Measurements from ENCODE around the gene TMEM219. TPM values are rescaled to one million over a fixed set of nuclear protein-coding genes. Genes with fewer than 3 reads are reported as not detected.

The TMEM219 gene
- total and polyA plus RNA-seq, 7 donors, result 39.6 to 80.7 (median 56.2) TPM

- DNase-seq, result no peak
- H3K4me3 ChIP-seq, result no peak overlapping the region
- intact Hi-C loops (cut with DNase I), result no loop called here
- H3K36me3 ChIP-seq (ENCODE audit: insufficient read depth in 1 of 2, low read depth in 1 of 2), result peaks cover 3 to 70% of the 10 kb centered on the region in 2 donors
- no peaks in the 10 kb centered on the region for H3K27me3 ChIP-seq (ENCODE audit: insufficient read depth in 3 of 3, low read length in 2 of 3)
- no peak for ATAC-seq
- H3K4me1 ChIP-seq, result peaks cover 21% of the 10 kb centered on the region
- H3K9me3 ChIP-seq, result no peaks in the 10 kb centered on the region
- 34 to 58% (median 47%) methylated on average over 7 of the region's 7 CpGs for whole genome bisulfite sequencing, 3 donors
- H3K27ac ChIP-seq, result no peak overlapping the region
- TF ChIP-seq CTCF (IDR thresholded peaks at IDR 0.05), result no peak
These were observed 30.6 kb downstream of the TMEM219 start for GRCh38 chr16:29992344-29992967.

GRCh38 chr16:29993191-29993902, 31.5 kb downstream of the TMEM219 start:
- H3K27me3 ChIP-seq (ENCODE audit: insufficient read depth in 3 of 3, low read length in 2 of 3), result no peaks in the 10 kb centered on the region
- H3K9me3 ChIP-seq, result no peaks in the 10 kb centered on the region
- H3K4me3 ChIP-seq, result no peak overlapping the region
- DNase-seq (no peak), ATAC-seq (no peak)
- peaks cover 3 to 63% of the 10 kb centered on the region in 2 donors for H3K36me3 ChIP-seq (ENCODE audit: insufficient read depth in 1 of 2, low read depth in 1 of 2)
- no peak for TF ChIP-seq CTCF (IDR thresholded peaks at IDR 0.05)
- intact Hi-C loops (cut with DNase I), result no loop called here
- H3K4me1 ChIP-seq, result peaks cover 21% of the 10 kb centered on the region
- no peak overlapping the region for H3K27ac ChIP-seq
- WGBS, 3 donors, result 81 to 86% (median 82%) methylated on average over 24 to 25 of the region's 25 CpGs

GRCh38 chr16:29993903-29994599, 32.2 kb downstream of the TMEM219 start:
- DNase-seq, result no peak
- peak overlapping the region; percentile 99 for H3K27ac ChIP-seq

More at GRCh38 chr16:29993903-29994599, 32.2 kb downstream of the TMEM219 start:
- peaks cover 21% of the 10 kb centered on the region for H3K4me1 ChIP-seq
- peaks cover 3 to 61% of the 10 kb centered on the region in 2 donors for H3K36me3 ChIP-seq (ENCODE audit: insufficient read depth in 1 of 2, low read depth in 1 of 2)
- 79 to 91% (median 82%) methylated on average over 9 of the region's 9 CpGs for WGBS, 3 donors
- no peak for TF ChIP-seq CTCF (IDR thresholded peaks at IDR 0.05)
- no peaks in the 10 kb centered on the region for H3K9me3 ChIP-seq
- intact Hi-C loops (cut with DNase I), result loop anchor here (1.0 to 2.0 kb wide), 2 partner anchors 18 to 19 kb away; no protein-coding TSS in a partner anchor
- H3K27me3 ChIP-seq (ENCODE audit: insufficient read depth in 3 of 3, low read length in 2 of 3), result no peaks in the 10 kb centered on the region
- peak overlapping the region; percentile 86 for H3K4me3 ChIP-seq
- no peak for ATAC-seq

Data from psoas muscle (tissue), 8 donors.